Mesendoderm (in vitro differentiated cells): ENCODE measurements around the gene CFAP61.

Experiments
- DNase-seq: peaks from one replicate; pipeline ENCODE4 v3.0.0; 2013
- H2AK5ac ChIP-seq: 2 replicates; pipeline ENCODE4 v1.6.1; 2013; ENCODE audit warnings: low read length, inconsistent platforms
- H2BK120ac ChIP-seq: 2 replicates; pipeline ENCODE4 v1.6.1; 2013; ENCODE audit warnings: low read depth, mild to moderate bottlenecking, low read length, moderate library complexity, mixed read lengths
- H2BK15ac ChIP-seq: replicated peaks from 2 replicates; pipeline ENCODE4 v1.6.1; 2013; ENCODE audit warnings: low read depth, mild to moderate bottlenecking, moderate library complexity
- H2BK5ac ChIP-seq: 2 replicates; pipeline ENCODE4 v1.6.1; 2013; ENCODE audit warnings: low read length, inconsistent platforms
- H3K18ac ChIP-seq: 2 replicates; pipeline ENCODE4 v1.6.1; 2013; ENCODE audit warnings: mild to moderate bottlenecking, low read length, mixed read lengths
- H3K23ac ChIP-seq: one replicate; pipeline ENCODE4 v1.6.1; 2013; ENCODE audit warnings: low read length
- H3K27ac ChIP-seq: 2 replicates; pipeline ENCODE4 v1.5.1; 2013; ENCODE audit warnings: low read depth, mild to moderate bottlenecking, inconsistent platforms, low read length, moderate library complexity
- H3K27me3 ChIP-seq: 2 replicates; pipeline ENCODE4 v1.6.1; 2013; ENCODE audit warnings: low read length, control low read depth, mild to moderate bottlenecking, inconsistent platforms; ENCODE audit not compliant: insufficient read depth, poor library complexity
- H3K36me3 ChIP-seq: 2 replicates; pipeline ENCODE4 v1.6.1; 2013; ENCODE audit warnings: low read length, inconsistent platforms; ENCODE audit not compliant: control insufficient read depth, insufficient read depth
- H3K4ac ChIP-seq: one replicate; pipeline ENCODE4 v1.6.1; 2013; ENCODE audit warnings: low read depth, mild to moderate bottlenecking, low read length, moderate library complexity
- H3K4me1 ChIP-seq: 2 replicates; pipeline ENCODE4 v1.6.1; 2013; ENCODE audit warnings: low read depth, low read length, inconsistent platforms; ENCODE audit not compliant: control insufficient read depth
- H3K4me2 ChIP-seq: 2 replicates; pipeline ENCODE4 v1.6.1; 2013; ENCODE audit warnings: low read length
- H3K4me3 ChIP-seq: 2 replicates; pipeline ENCODE4 v1.5.1; 2013; ENCODE audit warnings: mild to moderate bottlenecking, low read length
- H3K56ac ChIP-seq: one replicate; pipeline ENCODE4 v1.6.1; 2013; ENCODE audit warnings: low read length
- H3K79me1 ChIP-seq: 2 replicates; pipeline ENCODE4 v1.6.1; 2013; ENCODE audit warnings: low read length, inconsistent platforms
- H3K79me2 ChIP-seq: 2 replicates; pipeline ENCODE4 v1.6.1; 2013; ENCODE audit warnings: mild to moderate bottlenecking, low read length; ENCODE audit not compliant: control insufficient read depth, insufficient read depth
- H3K9ac ChIP-seq: 2 replicates; pipeline ENCODE4 v1.6.1; 2013; ENCODE audit warnings: low read length, inconsistent platforms
- H4K5ac ChIP-seq: one replicate; pipeline ENCODE4 v1.6.1; 2013; ENCODE audit warnings: low read length
- H4K8ac ChIP-seq: one replicate; pipeline ENCODE4 v1.6.1; 2013; ENCODE audit warnings: low read depth, mild to moderate bottlenecking, control low read depth, low read length, moderate library complexity
- WGBS: extraction: QIAGEN DNeasy Blood & Tissue Kit; methylation state at CpG from one replicate; pipeline ENCODE4 v1.1.7; 2013; ENCODE audit warnings: low lambda C conversion rate, missing lambda C conversion rate; ENCODE audit not compliant: insufficient coverage; ENCODE audit errors: extremely low coverage; 5-methylcytosine and 5-hydroxymethylcytosine counted together

The CFAP61 gene

DNA sequence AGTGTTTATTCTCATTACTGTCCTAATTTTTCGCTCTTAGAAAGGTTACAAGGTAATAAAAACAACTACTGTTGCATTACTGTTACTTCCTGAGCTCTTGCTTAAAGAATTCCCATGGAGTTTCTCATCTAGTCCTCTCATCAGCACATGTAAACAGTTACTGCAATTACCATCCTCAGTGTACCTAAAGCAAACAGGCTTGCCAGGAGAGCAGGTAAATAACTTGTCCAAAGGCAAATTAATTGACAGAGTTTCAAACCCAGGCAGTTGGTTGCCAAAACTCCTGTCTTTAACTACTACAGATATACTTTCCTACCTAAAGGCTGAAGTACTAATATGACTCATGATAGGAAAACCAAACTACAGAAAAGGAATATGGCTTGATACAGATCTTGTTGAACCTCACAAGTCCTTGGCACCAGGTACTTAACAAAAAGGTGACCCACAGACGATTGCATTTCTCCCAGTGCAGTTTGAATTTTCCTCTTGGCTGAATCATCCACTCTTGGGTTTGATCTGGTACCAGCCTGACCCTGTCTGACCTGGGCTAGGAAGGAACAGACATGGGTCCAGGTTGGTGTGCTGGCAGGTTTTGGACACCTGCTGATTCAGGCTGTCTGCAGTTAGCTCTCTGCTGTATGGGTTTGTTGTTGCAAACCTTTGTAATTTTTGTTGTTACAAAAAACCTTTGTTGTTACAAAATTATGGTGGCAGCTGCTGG, 153.0 kb downstream of the CFAP61 start:
- no peak overlapping the region for H3K27ac ChIP-seq
- no CpG with 5 or more reads among the region's 2 CpGs for WGBS
- H3K4ac ChIP-seq: no peak overlapping the region
- H2BK5ac ChIP-seq: no peak overlapping the region
- no peak overlapping the region for H3K4me2 ChIP-seq
- H3K23ac ChIP-seq: no peak overlapping the region
- H2BK120ac ChIP-seq: no peak overlapping the region
- H4K8ac ChIP-seq: no peak overlapping the region
- no peaks in the 10 kb centered on the region for H3K36me3 ChIP-seq
- no peaks in the 10 kb centered on the region for H3K4me1 ChIP-seq
- no peaks in the 10 kb centered on the region for H3K27me3 ChIP-seq
- no peak overlapping the region for H2AK5ac ChIP-seq
- no peak overlapping the region for H3K56ac ChIP-seq
- H3K4me3 ChIP-seq: no peak overlapping the region
- no peaks in the 10 kb centered on the region for H3K79me2 ChIP-seq
- H3K79me1 ChIP-seq: no peaks in the 10 kb centered on the region
- H3K18ac ChIP-seq: no peak overlapping the region
- no peak overlapping the region for H2BK15ac ChIP-seq
- no peak overlapping the region for H3K9ac ChIP-seq
- no peak overlapping the region for H4K5ac ChIP-seq
- DNase-seq: no peak

DNA sequence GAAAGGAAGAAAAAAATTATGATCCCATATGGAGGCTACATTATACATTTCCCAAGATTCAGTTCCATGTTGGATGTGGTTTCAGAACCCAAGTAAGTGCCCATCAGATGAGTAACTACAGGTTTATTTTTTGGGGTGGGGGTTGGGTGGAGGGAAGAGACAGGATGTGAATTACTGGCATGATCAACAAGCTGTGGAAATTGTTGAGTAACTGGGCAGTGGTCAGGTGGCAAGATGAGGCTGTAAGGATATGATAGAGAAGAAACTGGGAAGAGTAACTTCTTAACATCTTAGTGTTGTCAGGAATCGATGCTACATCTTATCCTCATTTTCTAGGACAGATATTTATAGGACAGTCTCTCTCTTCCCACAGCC, 153.5 kb downstream of the CFAP61 start:
- no peak overlapping the region for H2BK5ac ChIP-seq
- no peak overlapping the region for H4K5ac ChIP-seq
- no peaks in the 10 kb centered on the region for H3K79me2 ChIP-seq
- H2AK5ac ChIP-seq: no peak overlapping the region
- H3K36me3 ChIP-seq: no peaks in the 10 kb centered on the region
- H3K27me3 ChIP-seq: no peaks in the 10 kb centered on the region
- no peak overlapping the region for H3K27ac ChIP-seq
- H4K8ac ChIP-seq: no peak overlapping the region
- no peak overlapping the region for H3K4me2 ChIP-seq
- no peaks in the 10 kb centered on the region for H3K4me1 ChIP-seq
- H3K56ac ChIP-seq: no peak overlapping the region
- H3K23ac ChIP-seq: no peak overlapping the region
- DNase-seq: no peak
- H3K79me1 ChIP-seq: no peaks in the 10 kb centered on the region
- H2BK120ac ChIP-seq: no peak overlapping the region
- no peak overlapping the region for H3K4me3 ChIP-seq
- H2BK15ac ChIP-seq: no peak overlapping the region
- WGBS: no CpG with 5 or more reads among the region's 1 CpG
- H3K4ac ChIP-seq: no peak overlapping the region
- no peak overlapping the region for H3K18ac ChIP-seq
- H3K9ac ChIP-seq: no peak overlapping the region

DNA sequence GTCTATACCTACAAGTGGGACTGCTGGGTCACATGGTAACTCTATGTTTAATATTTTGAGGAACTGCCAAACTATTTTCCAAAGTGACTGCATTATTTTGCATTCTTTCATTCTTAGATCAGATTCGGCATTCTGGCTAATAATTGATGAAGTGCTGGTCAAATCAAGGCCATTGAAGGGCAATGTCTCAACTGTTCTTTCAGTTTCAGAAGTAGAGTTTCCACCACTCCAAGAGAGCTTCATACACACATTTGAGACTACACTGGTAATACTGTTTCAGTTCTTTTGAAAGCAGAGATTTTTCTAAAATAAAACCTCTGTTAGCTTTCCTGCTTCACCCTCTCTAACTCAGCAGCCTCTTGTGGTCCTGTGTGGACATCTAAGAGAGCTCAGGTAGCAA, 154.5 kb downstream of the CFAP61 start:
- DNase-seq: no peak
- no CpG with 5 or more reads among the region's 1 CpG for WGBS
- H3K27me3 ChIP-seq: no peaks in the 10 kb centered on the region

DNA sequence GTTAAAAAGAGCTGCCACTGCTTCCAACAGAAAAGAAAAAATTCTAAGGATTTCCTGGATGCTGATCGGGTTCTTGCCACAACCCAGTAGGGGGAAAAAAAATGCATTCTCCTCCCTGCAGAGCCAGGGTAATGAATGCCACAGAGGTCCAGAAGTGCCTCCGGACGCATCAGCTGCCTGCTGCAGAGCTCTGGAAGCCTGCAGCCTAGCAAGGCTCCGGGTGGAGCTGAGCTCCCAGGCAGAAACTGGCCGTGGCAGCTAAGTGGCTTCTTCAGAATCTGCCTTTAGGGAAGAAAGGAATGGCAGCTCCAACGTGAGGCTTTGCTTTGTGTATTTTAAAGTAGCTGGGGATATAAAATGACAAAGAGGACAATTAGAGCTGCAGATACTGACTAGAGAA, 155.0 kb downstream of the CFAP61 start:
- Histone ChIP-seq H3K23ac (no peak overlapping the region), H3K56ac (no peak overlapping the region), H3K4me2 (no peak overlapping the region), H2AK5ac (no peak overlapping the region), H3K4me1 (no peaks in the 10 kb centered on the region), H3K27ac (no peak overlapping the region), H4K5ac (no peak overlapping the region), H4K8ac (no peak overlapping the region), H3K4me3 (no peak overlapping the region), H2BK15ac (no peak overlapping the region), H3K79me1 (no peaks in the 10 kb centered on the region), H3K4ac (no peak overlapping the region), H3K9ac (no peak overlapping the region), H2BK120ac (no peak overlapping the region), H2BK5ac (no peak overlapping the region), H3K18ac (no peak overlapping the region), H3K36me3 (no peaks in the 10 kb centered on the region), H3K79me2 (no peaks in the 10 kb centered on the region), H3K27me3 (no peaks in the 10 kb centered on the region)
- peak; percentile 17 for DNase-seq
- WGBS: no CpG with 5 or more reads among the region's 6 CpGs

More for the DNA sequence above, 154.5 kb downstream of the CFAP61 start:
- Histone ChIP-seq H3K23ac (no peak overlapping the region), H3K36me3 (no peaks in the 10 kb centered on the region), H2BK15ac (no peak overlapping the region), H3K4me1 (no peaks in the 10 kb centered on the region), H2BK120ac (no peak overlapping the region), H3K18ac (no peak overlapping the region), H3K79me2 (no peaks in the 10 kb centered on the region), H3K4me3 (no peak overlapping the region), H4K8ac (no peak overlapping the region), H3K27ac (no peak overlapping the region), H3K79me1 (no peaks in the 10 kb centered on the region), H2AK5ac (no peak overlapping the region), H2BK5ac (no peak overlapping the region), H3K4ac (no peak overlapping the region), H3K56ac (no peak overlapping the region), H4K5ac (no peak overlapping the region), H3K4me2 (no peak overlapping the region), H3K9ac (no peak overlapping the region)

DNA sequence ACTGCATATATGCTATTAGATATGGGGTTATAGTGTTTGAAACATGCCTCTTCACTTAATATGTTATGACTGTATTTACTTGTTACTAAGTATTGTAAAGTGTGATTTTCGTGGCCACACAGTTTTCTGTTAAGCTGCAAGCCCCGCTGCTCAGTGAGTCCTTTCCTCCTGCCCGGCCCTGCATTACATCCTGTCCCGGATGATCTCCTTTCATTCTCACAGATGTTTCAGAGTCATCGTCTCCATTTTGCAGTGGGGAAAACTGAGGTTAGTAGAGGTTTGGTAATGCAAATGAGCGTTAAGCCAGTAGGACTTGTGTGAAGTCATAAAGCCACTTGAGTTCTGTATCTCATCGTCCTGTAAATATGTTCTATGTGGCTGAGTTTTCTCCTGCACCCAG, 155.5 kb downstream of the CFAP61 start:
- H3K4me1 ChIP-seq: no peaks in the 10 kb centered on the region
- no peaks in the 10 kb centered on the region for H3K79me2 ChIP-seq
- H4K5ac ChIP-seq: no peak overlapping the region
- no peak overlapping the region for H3K9ac ChIP-seq
- H2BK120ac ChIP-seq: no peak overlapping the region
- H3K4me3 ChIP-seq: no peak overlapping the region
- no peak overlapping the region for H2BK15ac ChIP-seq
- H3K18ac ChIP-seq: no peak overlapping the region
- H3K36me3 ChIP-seq: no peaks in the 10 kb centered on the region
- H3K56ac ChIP-seq: no peak overlapping the region
- no peak overlapping the region for H3K27ac ChIP-seq
- H2BK5ac ChIP-seq: no peak overlapping the region
- WGBS: no CpG with 5 or more reads among the region's 7 CpGs
- H2AK5ac ChIP-seq: no peak overlapping the region
- H3K4ac ChIP-seq: no peak overlapping the region
- no peaks in the 10 kb centered on the region for H3K79me1 ChIP-seq
- no peak overlapping the region for H3K4me2 ChIP-seq
- no peak for DNase-seq
- H4K8ac ChIP-seq: no peak overlapping the region
- H3K23ac ChIP-seq: no peak overlapping the region
- H3K27me3 ChIP-seq: no peaks in the 10 kb centered on the region

DNA sequence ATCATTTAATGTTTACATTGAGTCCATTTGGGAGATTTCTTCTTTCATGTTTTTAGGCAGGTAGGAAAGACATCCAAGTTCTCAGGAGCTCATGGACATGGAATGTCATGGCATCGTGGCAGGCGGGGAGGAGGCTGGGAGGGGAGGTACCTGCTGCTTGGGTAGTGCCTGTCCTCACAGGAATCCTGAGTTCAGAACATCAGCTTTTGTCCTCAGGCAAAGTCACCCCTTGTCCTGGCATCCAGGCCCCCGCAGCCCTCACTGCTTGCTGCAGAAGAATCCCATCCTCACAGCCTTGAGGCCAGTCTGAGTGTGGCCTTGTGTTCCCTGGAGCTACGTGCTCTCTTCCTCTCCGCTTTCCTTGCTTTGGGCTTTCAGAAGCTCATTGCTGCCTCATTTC, 157.4 kb downstream of the CFAP61 start:
- no peak overlapping the region for H3K4me2 ChIP-seq
- no peak overlapping the region for H2BK15ac ChIP-seq
- no peak overlapping the region for H3K23ac ChIP-seq
- no peak overlapping the region for H3K18ac ChIP-seq
- no CpG with 5 or more reads among the region's 5 CpGs for WGBS
- H3K4me1 ChIP-seq: no peaks in the 10 kb centered on the region
- no peaks in the 10 kb centered on the region for H3K79me2 ChIP-seq
- H2BK120ac ChIP-seq: no peak overlapping the region
- no peak overlapping the region for H4K5ac ChIP-seq
- no peak for DNase-seq
- no peak overlapping the region for H3K27ac ChIP-seq
- H2AK5ac ChIP-seq: no peak overlapping the region
- no peak overlapping the region for H3K56ac ChIP-seq
- no peak overlapping the region for H3K4me3 ChIP-seq
- no peaks in the 10 kb centered on the region for H3K27me3 ChIP-seq
- no peak overlapping the region for H2BK5ac ChIP-seq
- H3K4ac ChIP-seq: no peak overlapping the region
- no peak overlapping the region for H4K8ac ChIP-seq
- H3K9ac ChIP-seq: no peak overlapping the region
- H3K36me3 ChIP-seq: no peaks in the 10 kb centered on the region
- no peaks in the 10 kb centered on the region for H3K79me1 ChIP-seq
